ENCODE results near the gene TUBB4A.
A peak's percentile ranks its signal among the peaks of the same experiment; 100 is the strongest.

Gene TUBB4A

DNA sequence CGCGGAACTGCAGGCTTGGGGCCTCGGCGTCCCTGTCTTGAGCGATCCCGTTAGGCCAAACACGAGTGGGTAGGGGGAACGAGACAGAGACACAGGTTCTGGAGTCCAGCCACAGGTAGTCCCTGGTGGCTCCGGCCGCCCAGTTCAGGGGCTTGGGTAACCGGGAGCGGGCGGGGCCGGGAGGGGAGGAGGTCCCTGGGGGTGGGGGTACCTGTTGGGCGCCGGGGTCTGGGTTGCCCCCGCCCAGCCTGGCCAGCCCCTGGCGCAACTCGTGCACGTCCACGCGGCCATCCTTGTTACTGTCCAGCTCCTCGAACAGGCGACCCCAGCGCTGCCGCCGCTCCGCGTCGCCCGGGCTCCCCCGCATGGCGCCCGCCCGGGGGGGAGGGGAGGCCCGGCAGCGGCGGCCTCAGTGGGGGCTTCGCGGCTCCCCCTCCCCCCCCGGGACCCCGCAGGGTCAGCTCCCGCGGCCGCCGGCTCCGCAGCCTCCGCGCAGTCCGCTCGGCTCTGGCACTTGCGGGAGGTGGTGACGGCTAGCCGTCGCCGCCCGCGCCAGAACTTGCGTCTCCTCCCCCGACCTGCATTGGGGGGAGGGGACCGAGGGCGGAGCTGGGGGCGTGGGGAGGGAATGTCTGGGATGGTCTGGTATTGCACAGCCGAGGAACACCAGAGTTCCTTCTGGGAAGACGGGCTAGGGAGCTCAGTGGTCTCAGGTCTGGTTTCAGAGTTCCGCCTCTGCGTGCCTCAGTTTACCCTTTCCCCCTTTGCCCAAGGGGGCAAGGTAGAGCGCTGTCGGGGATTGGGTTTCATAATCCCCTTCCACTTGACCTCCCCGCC, 42.6 kb downstream of the TUBB4A start, which contains the start of gene SLC25A23:
Gene SLC25A23 (minus strand): TSS at position 531 of the 837 bp plus-strand sequence. CDS start 164 bp downstream, at position 367.
- peak; percentile 90 for DNase-seq (ENCODE audit: low read depth)

DNA sequence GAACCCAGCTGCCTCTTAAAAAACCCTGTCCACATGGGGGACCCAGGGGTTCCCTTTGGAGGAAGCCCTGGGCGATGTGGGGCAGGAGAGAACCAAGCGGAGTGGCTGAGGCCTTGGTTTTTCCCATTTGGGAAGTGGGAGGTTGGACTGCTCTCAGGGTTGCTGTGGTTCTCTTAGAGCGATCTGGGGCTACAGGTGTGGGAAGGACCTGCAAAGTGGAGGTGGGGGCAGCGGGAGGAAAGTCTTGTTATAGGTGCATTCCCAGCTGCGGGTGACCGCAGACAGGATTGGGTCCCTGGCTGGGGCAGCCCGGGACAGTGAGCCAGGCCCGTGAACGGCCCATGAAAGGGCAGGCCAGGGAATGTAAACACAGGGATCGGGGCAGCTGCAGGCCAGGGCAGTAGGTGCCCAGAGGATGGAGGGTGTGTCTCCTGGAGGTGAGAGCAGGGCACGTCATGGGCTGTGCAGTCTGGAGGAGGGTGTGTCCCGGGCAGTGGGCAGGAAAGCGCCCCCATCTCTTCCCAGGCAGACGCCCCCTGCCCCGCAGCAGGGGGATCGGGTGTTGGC, 43.3 kb downstream of the TUBB4A start:
- peak overlapping the region; percentile 94 for H3K4me3 ChIP-seq (ENCODE audit: low read depth, low read length)
- TF ChIP-seq, protein P1, sequence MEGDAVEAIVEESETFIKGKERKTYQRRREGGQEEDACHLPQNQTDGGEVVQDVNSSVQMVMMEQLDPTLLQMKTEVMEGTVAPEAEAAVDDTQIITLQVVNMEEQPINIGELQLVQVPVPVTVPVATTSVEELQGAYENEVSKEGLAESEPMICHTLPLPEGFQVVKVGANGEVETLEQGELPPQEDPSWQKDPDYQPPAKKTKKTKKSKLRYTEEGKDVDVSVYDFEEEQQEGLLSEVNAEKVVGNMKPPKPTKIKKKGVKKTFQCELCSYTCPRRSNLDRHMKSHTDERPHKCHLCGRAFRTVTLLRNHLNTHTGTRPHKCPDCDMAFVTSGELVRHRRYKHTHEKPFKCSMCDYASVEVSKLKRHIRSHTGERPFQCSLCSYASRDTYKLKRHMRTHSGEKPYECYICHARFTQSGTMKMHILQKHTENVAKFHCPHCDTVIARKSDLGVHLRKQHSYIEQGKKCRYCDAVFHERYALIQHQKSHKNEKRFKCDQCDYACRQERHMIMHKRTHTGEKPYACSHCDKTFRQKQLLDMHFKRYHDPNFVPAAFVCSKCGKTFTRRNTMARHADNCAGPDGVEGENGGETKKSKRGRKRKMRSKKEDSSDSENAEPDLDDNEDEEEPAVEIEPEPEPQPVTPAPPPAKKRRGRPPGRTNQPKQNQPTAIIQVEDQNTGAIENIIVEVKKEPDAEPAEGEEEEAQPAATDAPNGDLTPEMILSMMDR (IDR thresholded peaks at IDR 0.05; ENCODE audit: insufficient read depth, low read depth, low read length, missing control alignments), result no peak
- peak; percentile 41 for DNase-seq (ENCODE audit: low read depth)

More for the DNA sequence above, 42.6 kb downstream of the TUBB4A start, which contains the start of gene SLC25A23:
- peak within 1 kb of the TSS; percentile 94 for H3K4me3 ChIP-seq (ENCODE audit: low read depth, low read length)
- TF ChIP-seq, protein P1 (IDR thresholded peaks at IDR 0.05; ENCODE audit: insufficient read depth, low read depth, low read length, missing control alignments), result no peak

DNA sequence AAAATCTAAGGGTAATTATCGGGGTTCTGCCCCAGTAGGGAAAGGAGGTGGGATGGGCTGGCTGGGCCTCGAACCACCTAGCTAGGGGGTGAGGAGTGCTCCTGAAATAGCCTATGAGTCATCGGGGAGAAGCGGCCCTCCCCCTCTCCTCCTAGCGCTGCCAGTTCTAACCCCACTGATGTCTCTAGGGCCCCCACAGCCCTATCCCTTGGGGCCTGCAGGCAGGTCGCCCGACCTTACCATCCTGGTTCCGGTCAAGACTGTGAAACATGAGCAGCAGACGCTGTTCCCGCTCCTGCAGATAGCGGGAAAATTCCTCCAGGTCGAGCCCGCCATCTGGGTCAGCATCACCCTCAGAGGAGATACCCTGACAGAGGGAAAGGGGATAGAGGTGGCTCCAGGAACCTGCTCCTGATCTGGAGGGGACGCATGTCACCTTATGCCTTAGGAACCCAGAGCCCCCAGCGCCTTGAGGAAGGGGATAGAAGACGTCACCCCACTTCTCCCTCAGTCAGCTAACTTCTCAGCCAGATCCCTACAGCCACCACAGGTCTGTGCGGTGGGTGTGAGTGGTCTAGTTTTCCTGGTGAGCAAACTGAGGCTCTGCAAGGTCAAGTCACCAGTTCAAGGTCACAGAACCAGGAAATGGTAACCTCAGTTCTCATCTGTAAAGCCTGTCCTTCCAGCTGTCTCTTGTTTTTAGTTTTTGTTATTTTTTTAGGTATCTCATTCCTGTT, 44.0 kb downstream of the TUBB4A start:
- H3K4me3 ChIP-seq (ENCODE audit: low read depth, low read length), result peak overlapping the region; percentile 94
- TF ChIP-seq, protein P1 (IDR thresholded peaks at IDR 0.05; ENCODE audit: insufficient read depth, low read depth, low read length, missing control alignments), result no peak
- peak; percentile 81 for DNase-seq (ENCODE audit: low read depth)

DNA sequence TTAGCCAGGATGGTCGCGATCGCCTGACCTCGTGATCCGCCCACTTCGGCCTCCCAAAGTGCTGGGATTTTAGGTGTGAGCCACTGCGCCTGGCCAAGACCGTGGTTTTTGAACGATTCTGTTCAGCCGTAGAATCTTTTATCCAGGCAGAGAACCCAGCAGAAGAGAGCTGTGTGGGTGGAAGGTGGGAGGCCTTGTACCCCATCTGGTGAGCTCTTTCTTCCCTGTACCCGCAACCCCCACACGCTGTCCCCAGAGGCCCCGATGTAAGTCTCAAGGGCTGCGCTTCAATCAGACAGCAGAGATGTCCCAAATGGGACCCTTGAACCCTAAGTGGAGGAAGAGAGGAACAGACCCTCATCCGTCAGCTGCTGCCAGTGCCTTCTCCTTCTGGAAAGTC, 46.2 kb downstream of the TUBB4A start:
- TF ChIP-seq, protein P1 (IDR thresholded peaks at IDR 0.05; ENCODE audit: insufficient read depth, low read depth, low read length, missing control alignments), result no peak
- no peak overlapping the region for H3K4me3 ChIP-seq (ENCODE audit: low read depth, low read length)
- DNase-seq (ENCODE audit: low read depth), result no peak

DNA sequence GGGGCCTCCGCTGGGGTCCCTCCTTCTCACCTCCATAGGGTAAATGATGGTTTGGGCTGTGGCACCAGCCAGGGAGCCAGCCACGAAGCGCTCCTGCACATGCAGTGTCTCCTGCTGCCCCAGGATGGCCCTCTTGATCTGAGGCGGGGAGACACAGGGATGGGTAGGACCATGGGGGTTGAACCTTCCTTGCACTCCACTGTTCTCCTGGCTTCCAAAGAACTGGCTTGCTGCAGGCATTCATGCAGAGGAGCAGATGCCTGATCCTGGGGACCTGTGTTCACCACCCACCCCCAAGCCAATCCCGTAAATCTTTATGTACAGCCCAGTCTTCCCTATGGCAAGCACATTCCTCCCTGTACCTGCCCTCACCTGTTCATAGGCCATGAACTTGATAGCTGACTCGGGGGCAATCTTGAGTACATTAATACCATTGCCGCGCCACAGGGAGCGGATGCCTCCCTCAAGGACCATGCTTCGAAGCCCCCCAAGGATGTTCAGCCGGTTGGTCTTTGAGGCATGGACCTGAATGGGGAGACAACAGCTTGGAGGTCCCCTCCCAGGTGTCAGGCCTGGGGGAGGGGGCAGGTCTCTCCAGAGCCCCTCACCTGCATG, 48.1 kb downstream of the TUBB4A start:
- TF ChIP-seq, protein P1 (IDR thresholded peaks at IDR 0.05; ENCODE audit: insufficient read depth, low read depth, low read length, missing control alignments), result no peak
- no peak for DNase-seq (ENCODE audit: low read depth)
- H3K4me3 ChIP-seq (ENCODE audit: low read depth, low read length), result no peak overlapping the region

DNA sequence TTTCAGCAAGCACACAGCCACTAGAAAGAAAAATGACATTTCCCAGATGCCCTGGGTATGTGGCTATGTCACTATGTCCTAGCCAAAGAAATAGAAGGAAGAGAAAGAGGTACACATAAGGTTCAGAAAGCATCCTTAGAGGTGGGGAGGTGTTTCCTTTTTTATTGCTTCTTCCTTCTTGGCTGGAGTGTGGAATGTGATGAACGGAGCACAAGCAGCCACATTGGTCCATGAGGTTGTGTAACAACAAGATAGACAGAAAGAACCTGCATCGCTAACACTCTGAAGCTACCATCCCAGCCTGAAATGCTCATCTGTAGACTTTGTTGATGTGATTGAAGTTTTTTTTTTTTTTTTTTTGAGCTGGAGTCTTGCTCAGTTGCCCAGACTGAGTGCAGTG, 49.2 kb downstream of the TUBB4A start:
- no peak for DNase-seq (ENCODE audit: low read depth)
- H3K4me3 ChIP-seq (ENCODE audit: low read depth, low read length), result no peak overlapping the region
- TF ChIP-seq, protein P1 (IDR thresholded peaks at IDR 0.05; ENCODE audit: insufficient read depth, low read depth, low read length, missing control alignments), result no peak
